Body of pancreas (tissue), 4 donors: ENCODE data around the gene RAB43.

Experiments
- POLR2A ChIP-seq, 3 donors: fragments of 450-650 bp; IDR thresholded peaks; one replicate each; pipeline ENCODE4 v1.6.1; 2016; ENCODE audit warnings: antibody characterized with exemption in 3 of 3, mild to moderate bottlenecking in 2 of 3
- TF ChIP-seq, protein P1 (sequence below), 7 experiments: fragments of 450-650 bp in 4 of 7; fragments of 200-600 bp in 3 of 7; sonication (generic) in 3 of 7; IDR thresholded peaks; one replicate each; pipeline ENCODE4 v1.5.1; 2016 to 2019; ENCODE audit warnings: antibody characterized with exemption in 7 of 7

DNA sequence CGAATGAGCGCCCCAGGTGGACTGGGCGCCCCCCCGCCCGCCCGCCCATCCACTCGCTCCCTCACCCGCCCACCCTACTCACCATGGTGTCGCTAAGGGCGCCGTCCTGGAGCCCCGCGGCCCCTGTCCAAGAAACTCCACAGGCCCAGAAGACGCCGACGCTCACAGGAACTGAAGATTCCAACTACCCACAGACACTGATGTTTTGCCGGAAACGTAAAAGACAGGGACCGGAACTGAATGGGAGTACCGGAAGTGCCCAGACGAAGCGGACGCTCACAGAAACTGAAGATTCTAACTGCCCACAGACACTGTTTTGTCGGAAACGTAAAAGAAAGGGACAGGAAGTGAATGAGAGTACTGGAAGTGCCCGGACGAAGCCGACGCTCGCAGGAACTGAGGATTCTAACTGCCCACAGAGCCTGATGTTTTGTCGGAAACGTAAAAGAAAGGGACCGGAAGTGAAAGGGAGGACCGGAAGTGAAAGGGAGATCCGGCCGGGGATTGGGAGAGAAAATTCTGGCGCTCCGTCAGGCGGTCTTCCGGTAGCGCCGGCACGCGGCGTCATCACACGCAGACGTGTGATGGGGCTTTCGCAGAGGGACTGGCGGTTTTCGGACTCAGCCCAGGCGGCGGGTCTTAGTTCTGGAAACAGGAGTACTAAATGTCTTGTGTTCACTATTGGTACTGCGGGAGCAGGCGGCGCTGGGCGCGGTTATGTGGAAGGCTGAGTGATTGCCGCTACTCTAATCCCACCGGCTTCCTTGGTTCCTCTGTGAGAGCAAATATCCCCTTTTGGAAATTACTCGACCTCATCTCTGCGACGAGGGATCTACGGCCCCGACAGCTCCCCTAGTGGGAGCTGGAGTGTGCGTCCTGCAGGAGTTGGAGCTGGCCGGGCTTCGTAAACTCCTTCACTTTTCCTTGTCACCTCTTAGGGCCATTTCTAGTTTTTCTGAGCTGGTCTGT, 39.6 kb upstream of the RAB43 start, which contains the start of gene ISY1:
- TF ChIP-seq, protein P1, sequence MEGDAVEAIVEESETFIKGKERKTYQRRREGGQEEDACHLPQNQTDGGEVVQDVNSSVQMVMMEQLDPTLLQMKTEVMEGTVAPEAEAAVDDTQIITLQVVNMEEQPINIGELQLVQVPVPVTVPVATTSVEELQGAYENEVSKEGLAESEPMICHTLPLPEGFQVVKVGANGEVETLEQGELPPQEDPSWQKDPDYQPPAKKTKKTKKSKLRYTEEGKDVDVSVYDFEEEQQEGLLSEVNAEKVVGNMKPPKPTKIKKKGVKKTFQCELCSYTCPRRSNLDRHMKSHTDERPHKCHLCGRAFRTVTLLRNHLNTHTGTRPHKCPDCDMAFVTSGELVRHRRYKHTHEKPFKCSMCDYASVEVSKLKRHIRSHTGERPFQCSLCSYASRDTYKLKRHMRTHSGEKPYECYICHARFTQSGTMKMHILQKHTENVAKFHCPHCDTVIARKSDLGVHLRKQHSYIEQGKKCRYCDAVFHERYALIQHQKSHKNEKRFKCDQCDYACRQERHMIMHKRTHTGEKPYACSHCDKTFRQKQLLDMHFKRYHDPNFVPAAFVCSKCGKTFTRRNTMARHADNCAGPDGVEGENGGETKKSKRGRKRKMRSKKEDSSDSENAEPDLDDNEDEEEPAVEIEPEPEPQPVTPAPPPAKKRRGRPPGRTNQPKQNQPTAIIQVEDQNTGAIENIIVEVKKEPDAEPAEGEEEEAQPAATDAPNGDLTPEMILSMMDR (IDR thresholded peaks at IDR 0.05) = peak; percentile 36 to 79 (median 68)
- peak; percentile 59 to 94 (median 93) for TF ChIP-seq POLR2A (IDR thresholded peaks at IDR 0.05)
